ENCODE measurements around the gene TAS2R5. TPM values are rescaled to one million over a fixed set of nuclear protein-coding genes. Genes with fewer than 3 reads are reported as not detected.
A peak's percentile ranks its signal among the peaks of the same experiment; 100 is the strongest.
"Not testable (repeated sequence)": the region's sequence is repeated elsewhere in the genome, so short reads cannot be mapped to it uniquely, and the experiment has no call there.

The TAS2R5 gene
- total RNA-seq, 4 donors from 2014 or later, result 0.80 to 3.1 (median 2.3) TPM; not detected in 1

DNA sequence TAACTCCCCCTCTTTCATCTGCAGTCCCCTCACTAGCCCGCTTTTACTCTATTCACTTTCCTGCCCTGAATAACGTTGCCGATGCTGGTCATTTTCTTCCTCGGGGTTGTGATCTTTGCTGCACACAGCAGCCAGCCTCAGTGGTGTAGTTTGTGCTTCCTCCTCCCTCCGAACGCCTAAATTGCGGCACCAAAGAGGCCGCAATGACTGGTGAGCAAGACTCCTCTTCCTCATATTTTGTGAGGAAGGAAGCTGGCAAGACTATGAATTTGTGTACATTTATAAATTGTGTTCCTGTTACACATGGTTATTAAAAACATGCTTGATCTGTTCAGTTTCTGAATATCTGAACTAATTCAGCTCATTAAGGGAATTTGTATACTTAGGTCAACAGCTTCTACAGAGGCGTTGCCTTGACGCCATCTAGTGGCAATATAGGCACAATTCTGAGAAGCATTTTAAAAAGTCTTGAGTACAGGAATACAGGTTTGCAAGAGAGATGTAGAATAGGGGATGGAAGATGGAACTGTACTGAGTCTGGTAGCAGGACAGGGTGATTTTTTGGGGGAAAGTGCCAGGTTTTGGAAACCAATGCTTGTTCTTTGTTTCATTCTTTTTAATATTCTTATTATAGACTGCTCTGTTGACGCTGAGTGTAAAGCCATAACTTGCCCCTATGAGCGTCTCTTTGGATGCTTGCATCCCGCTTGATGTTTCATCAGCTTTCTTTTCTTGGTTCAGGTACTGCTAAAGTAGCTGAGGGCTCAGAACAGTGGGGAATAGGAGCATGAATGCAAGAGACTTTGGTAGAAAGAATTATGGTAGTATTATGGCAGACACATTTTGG lies 4.1 kb upstream of the TAS2R5 start:
- no peaks in the 10 kb centered on the region for H3K9me3 ChIP-seq
- intact Hi-C loops (cut with DNase I), result no loop called here
- no peaks in the 10 kb centered on the region for H3K4me1 ChIP-seq
- WGBS, 2 donors, result 66 to 72% methylated on average over 13 of the region's 13 CpGs
- no peak for DNase-seq
- H3K27me3 ChIP-seq, result no peaks in the 10 kb centered on the region
- no peak for TF ChIP-seq POLR2A (IDR thresholded peaks at IDR 0.05)
- TF ChIP-seq, protein P1, sequence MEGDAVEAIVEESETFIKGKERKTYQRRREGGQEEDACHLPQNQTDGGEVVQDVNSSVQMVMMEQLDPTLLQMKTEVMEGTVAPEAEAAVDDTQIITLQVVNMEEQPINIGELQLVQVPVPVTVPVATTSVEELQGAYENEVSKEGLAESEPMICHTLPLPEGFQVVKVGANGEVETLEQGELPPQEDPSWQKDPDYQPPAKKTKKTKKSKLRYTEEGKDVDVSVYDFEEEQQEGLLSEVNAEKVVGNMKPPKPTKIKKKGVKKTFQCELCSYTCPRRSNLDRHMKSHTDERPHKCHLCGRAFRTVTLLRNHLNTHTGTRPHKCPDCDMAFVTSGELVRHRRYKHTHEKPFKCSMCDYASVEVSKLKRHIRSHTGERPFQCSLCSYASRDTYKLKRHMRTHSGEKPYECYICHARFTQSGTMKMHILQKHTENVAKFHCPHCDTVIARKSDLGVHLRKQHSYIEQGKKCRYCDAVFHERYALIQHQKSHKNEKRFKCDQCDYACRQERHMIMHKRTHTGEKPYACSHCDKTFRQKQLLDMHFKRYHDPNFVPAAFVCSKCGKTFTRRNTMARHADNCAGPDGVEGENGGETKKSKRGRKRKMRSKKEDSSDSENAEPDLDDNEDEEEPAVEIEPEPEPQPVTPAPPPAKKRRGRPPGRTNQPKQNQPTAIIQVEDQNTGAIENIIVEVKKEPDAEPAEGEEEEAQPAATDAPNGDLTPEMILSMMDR (IDR thresholded peaks at IDR 0.05), result peak; percentile 16 to 73 (median 46)
- H3K36me3 ChIP-seq, result peaks cover 0 to 25% (median 0%) of the 10 kb centered on the region in 3 donors
- H3K4me3 ChIP-seq, result no peak overlapping the region
- H3K27ac ChIP-seq, result no peak overlapping the region

DNA sequence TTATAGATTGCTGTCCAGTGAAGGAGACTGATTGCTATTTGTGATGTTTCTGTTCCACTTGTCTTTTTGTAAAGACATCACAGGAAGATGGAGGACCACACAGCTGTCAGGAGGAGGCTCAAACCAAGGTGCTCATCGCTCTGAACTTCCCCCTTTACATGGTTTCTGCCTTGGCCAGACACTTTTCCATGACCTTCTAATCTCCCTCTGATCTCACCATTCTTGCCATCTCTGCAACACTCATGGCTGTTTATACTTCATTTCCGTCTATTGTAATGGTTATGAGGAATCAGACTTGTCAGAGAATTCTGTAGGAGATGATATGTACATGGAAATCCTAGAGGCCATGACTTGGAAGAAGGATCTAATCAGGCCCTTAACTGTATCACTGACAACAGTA lies 1.7 kb upstream of the TAS2R5 start:
- Histone ChIP-seq H3K36me3 (peaks cover 0 to 34% (median 0%) of the 10 kb centered on the region in 3 donors), H3K27me3 (no peaks in the 10 kb centered on the region), H3K9me3 (no peaks in the 10 kb centered on the region), H3K4me1 (no peaks in the 10 kb centered on the region), H3K27ac (no peak overlapping the region), H3K4me3 (no peak overlapping the region)
- intact Hi-C loops (cut with DNase I), result no loop called here
- WGBS, 2 donors, result 42 to 85% methylated on average over 2 of the region's 2 CpGs
- TF ChIP-seq POLR2A (IDR thresholded peaks at IDR 0.05), result no peak
- TF ChIP-seq, protein P1 (IDR thresholded peaks at IDR 0.05), result no peak
- no peak for DNase-seq

DNA sequence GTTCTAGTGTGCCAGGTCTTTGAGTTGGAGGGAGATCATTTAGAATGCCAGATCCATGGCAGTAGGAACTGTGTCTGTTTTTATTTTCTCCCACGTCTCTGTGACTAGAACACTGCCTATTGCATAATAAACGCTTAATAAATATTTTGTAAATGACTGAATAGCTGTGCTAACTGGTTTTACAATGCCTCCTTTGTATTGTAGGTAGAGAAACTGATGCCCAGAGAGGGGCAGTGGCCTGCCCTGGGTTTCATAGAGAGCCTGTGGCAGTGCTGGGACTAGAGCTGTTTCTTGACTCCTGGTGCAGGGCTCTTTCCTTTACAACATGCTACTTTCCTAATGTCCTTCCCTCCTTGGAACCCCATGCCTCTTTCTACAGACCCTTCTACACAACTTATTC lies 2.5 kb downstream of the TAS2R5 start:
- TF ChIP-seq POLR2A (IDR thresholded peaks at IDR 0.05), result no peak
- TF ChIP-seq, protein P1 (IDR thresholded peaks at IDR 0.05), result no peak
- Histone ChIP-seq H3K9me3 (no peaks in the 10 kb centered on the region), H3K4me3 (no peak overlapping the region), H3K4me1 (no peaks in the 10 kb centered on the region), H3K27ac (no peak overlapping the region), H3K36me3 (peaks cover 0 to 30% (median 0%) of the 10 kb centered on the region in 3 donors), H3K27me3 (no peaks in the 10 kb centered on the region)
- 83 to 85% methylated on average over 2 of the region's 2 CpGs for WGBS, 2 donors
- intact Hi-C loops (cut with DNase I), result no loop called here
- no peak for DNase-seq

DNA sequence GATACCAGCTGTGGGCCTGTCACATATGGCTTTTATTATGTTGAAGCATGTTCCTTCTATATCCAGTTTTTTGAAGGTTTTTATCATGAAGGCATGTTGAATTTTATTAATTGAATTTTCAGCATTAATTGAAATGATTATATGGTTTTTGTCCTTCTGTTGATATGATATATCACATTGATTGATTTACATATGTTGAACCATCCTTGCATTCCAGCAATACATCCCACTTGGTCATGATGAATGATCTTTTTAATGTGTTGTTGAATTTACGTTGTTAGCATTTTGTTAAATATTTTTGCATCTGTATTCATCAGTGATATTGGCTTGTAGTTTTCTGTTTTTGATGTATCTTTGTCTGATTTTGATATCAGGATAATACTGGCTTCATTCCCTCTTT lies 30.1 kb downstream of the TAS2R5 start:
- WGBS, 2 donors, result 85 to 88% methylated on average over 1 of the region's 1 CpG
- Histone ChIP-seq H3K27me3 (no peaks in the 10 kb centered on the region), H3K27ac (no peak overlapping the region), H3K4me1 (no peaks in the 10 kb centered on the region), H3K36me3 (no peaks in the 10 kb centered on the region), H3K9me3 (peaks cover 0 to 37% (median 0%) of the 10 kb centered on the region in 3 donors), H3K4me3 (no peak overlapping the region)
- intact Hi-C loops (cut with DNase I), result no loop called here
- TF ChIP-seq, protein P1 (IDR thresholded peaks at IDR 0.05), result no peak
- TF ChIP-seq POLR2A (IDR thresholded peaks at IDR 0.05), result no peak
- no peak for DNase-seq

DNA sequence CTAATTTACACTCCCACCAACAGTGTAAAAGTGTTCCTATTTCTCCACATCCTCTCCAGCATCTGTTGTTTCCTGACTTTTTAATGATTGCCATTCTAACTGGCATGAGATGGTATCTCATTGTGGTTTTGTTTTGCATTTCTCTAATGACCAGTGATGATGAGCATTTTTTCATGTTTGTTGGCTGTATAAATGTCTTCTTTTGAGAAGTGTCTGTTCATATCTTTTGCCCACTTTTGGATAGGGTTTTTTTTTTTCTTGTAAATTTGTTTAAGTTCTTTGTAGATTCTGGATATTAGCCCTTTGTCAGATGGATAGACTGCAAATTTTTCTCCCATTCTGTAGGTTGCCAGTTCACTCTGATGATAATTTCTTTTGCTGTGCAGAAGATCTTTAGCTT lies 32.4 kb downstream of the TAS2R5 start:
- H3K36me3 ChIP-seq; H3K27ac ChIP-seq; DNase-seq; H3K27me3 ChIP-seq; H3K4me1 ChIP-seq; intact Hi-C loops (cut with DNase I); H3K4me3 ChIP-seq: not testable (repeated sequence)
- H3K9me3 ChIP-seq, result peaks cover 0 to 37% (median 0%) of the 10 kb centered on the region in 3 donors
